Measurements from ENCODE around the gene CD247. TPM values are rescaled to one million over a fixed set of nuclear protein-coding genes. Genes with fewer than 3 reads are reported as not detected.

Gene CD247
- total RNA-seq, 1 donor from 2014 or later = not detected

GRCh38 chr1:167467126-167467710 lies 51.1 kb downstream of the CD247 start:
- H3K27me3 Mint-ChIP-seq (ENCODE audit: unreplicated experiment) = peaks cover 34% of the 10 kb centered on the region
- no peaks in the 10 kb centered on the region for H3K9me3 Mint-ChIP-seq (ENCODE audit: unreplicated experiment)
- H3K4me1 Mint-ChIP-seq (ENCODE audit: unreplicated experiment) = no peaks in the 10 kb centered on the region
- H3K4me3 Mint-ChIP-seq (ENCODE audit: unreplicated experiment) = no peak overlapping the region
- H3K36me3 Mint-ChIP-seq (ENCODE audit: unreplicated experiment) = no peaks in the 10 kb centered on the region
- no peak for DNase-seq (ENCODE audit: extremely low spot score, unreplicated experiment)
- no peak overlapping the region for H3K27ac Mint-ChIP-seq (ENCODE audit: unreplicated experiment)
- no peak for TF ChIP-seq CTCF (IDR thresholded peaks at IDR 0.05)

- H3K27ac Mint-ChIP-seq (ENCODE audit: unreplicated experiment) = no peak overlapping the region
- DNase-seq (ENCODE audit: extremely low spot score, unreplicated experiment) = no peak
- H3K36me3 Mint-ChIP-seq (ENCODE audit: unreplicated experiment) = no peaks in the 10 kb centered on the region
- H3K9me3 Mint-ChIP-seq (ENCODE audit: unreplicated experiment) = no peaks in the 10 kb centered on the region
- H3K4me1 Mint-ChIP-seq (ENCODE audit: unreplicated experiment) = no peaks in the 10 kb centered on the region
- H3K4me3 Mint-ChIP-seq (ENCODE audit: unreplicated experiment) = no peak overlapping the region
- H3K27me3 Mint-ChIP-seq (ENCODE audit: unreplicated experiment) = peaks cover 27% of the 10 kb centered on the region
- no peak for TF ChIP-seq CTCF (IDR thresholded peaks at IDR 0.05)
Measured at GRCh38 chr1:167465743-167466142, 52.6 kb downstream of the CD247 start.

GRCh38 chr1:167465018-167465417 lies 53.3 kb downstream of the CD247 start:
- Mint-ChIP-seq H3K4me1 (ENCODE audit: unreplicated experiment) (no peaks in the 10 kb centered on the region), H3K4me3 (ENCODE audit: unreplicated experiment) (no peak overlapping the region), H3K27ac (ENCODE audit: unreplicated experiment) (no peak overlapping the region), H3K36me3 (ENCODE audit: unreplicated experiment) (no peaks in the 10 kb centered on the region), H3K9me3 (ENCODE audit: unreplicated experiment) (no peaks in the 10 kb centered on the region), H3K27me3 (ENCODE audit: unreplicated experiment) (peaks cover 24% of the 10 kb centered on the region)
- DNase-seq (ENCODE audit: extremely low spot score, unreplicated experiment) = no peak
- TF ChIP-seq CTCF (IDR thresholded peaks at IDR 0.05) = no peak

- no peak overlapping the region for H3K4me3 Mint-ChIP-seq (ENCODE audit: unreplicated experiment)
- TF ChIP-seq CTCF (IDR thresholded peaks at IDR 0.05) = no peak
- no peaks in the 10 kb centered on the region for H3K4me1 Mint-ChIP-seq (ENCODE audit: unreplicated experiment)
- peaks cover 21% of the 10 kb centered on the region for H3K27me3 Mint-ChIP-seq (ENCODE audit: unreplicated experiment)
- no peak for DNase-seq (ENCODE audit: extremely low spot score, unreplicated experiment)
- H3K9me3 Mint-ChIP-seq (ENCODE audit: unreplicated experiment) = no peaks in the 10 kb centered on the region
- H3K36me3 Mint-ChIP-seq (ENCODE audit: unreplicated experiment) = no peaks in the 10 kb centered on the region
- no peak overlapping the region for H3K27ac Mint-ChIP-seq (ENCODE audit: unreplicated experiment)
Measured at GRCh38 chr1:167463875-167464575, 54.3 kb downstream of the CD247 start.

GRCh38 chr1:167463080-167463479 lies 55.2 kb downstream of the CD247 start:
- H3K36me3 Mint-ChIP-seq (ENCODE audit: unreplicated experiment) = no peaks in the 10 kb centered on the region
- H3K4me3 Mint-ChIP-seq (ENCODE audit: unreplicated experiment) = no peak overlapping the region
- H3K4me1 Mint-ChIP-seq (ENCODE audit: unreplicated experiment) = no peaks in the 10 kb centered on the region
- H3K27ac Mint-ChIP-seq (ENCODE audit: unreplicated experiment) = no peak overlapping the region
- no peak for TF ChIP-seq CTCF (IDR thresholded peaks at IDR 0.05)
- peaks cover 19% of the 10 kb centered on the region for H3K27me3 Mint-ChIP-seq (ENCODE audit: unreplicated experiment)
- no peaks in the 10 kb centered on the region for H3K9me3 Mint-ChIP-seq (ENCODE audit: unreplicated experiment)
- DNase-seq (ENCODE audit: extremely low spot score, unreplicated experiment) = no peak

All from osteocyte (in vitro differentiated cells).